Measurements from ENCODE around the gene SALL2.

SALL2 gene

DNA sequence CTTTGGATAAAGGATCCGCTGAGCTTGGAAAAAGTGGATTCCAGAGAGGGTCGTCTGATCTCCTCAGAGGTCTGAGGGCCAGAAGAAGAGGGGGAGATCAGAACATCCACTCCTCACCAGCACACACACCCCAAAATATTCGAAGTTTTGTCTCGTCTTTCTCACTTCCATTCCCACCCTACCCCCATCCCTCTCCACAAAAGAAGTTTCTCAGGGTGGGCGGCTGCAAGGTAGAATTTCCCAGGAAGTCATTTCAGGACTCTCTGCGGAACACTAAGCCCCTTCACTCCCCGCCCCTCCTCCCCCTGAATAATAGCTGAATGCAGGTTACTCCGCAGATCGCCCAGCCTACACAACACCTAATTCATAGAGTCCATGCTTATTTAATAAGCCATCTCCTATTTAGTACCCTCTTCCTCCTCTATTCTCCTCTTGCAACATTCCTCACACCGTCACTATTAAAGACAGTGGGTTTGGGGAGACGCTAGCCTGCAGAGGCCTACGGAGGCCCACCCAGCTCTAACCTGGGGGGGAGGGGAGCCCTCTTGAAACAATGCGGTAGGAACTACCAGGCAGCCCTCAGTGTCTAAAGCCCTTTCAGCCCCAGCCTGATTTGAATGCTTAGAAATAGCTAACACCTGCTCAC is 649 bp upstream of the SALL2 start:
- no peak for DNase-seq

DNA sequence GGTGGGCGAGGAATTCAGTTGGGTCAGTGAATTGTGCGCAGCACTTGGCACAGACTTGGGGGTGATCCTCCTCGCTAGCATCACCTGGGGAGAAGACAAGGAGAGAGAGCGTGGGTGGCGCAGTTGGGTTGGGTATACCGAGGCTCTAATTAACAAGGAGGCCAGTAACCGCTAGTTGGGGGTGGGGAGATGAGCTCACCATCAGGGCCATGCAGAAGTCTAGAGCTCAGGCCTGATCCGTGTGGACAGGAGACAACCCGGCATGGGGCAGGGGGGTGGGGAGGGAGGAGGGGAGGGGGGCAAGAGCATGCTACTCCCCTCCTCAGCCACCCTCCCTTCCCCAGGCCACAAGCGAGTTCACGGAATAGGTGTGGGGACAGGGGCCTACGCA is 580 bp downstream of the SALL2 start:
- DNase-seq = no peak

DNA sequence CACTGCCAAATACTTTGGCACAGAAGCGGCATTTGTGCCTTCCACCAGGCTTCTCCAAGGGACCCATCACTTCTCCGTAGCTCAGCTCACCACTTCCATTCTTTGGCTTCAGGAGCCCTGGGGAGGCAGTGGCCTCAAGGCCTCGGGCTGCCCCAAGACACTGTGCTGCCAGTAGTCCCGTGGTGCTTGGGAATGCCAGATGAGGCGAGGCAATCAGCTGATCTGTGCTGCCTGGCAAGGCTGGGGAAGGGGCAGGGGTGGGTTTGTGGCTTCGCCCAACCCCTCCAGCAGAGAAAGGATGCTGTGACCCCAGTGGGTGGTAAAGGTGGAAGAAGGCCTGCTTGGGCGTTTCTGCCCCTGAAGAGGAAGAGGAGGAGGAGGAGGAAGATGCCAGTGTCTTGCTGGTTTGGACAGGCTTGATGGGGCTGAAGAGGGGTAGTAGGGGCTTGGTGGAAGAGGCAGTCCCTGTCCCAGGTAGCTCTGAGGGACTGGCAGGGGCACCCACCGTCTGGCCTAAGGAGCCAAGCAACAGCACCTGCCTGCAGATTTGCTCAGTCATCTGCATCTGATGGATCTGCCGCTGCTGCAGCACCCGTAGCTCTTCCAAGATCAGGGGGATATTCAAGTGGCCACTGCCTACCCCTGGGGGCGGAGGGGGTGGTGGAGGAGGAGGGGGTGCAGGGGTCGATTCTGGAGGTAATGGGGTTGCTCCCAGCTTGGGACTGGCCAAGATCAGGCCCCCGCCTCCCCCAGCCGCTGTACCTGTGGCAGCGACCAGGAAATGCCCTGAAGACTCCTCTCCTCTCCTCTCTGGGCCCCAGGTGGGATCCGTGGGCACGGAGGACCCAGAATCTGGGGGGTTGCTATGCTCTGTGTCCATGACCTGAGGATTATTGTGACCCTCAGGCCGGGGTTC is 1.3 kb downstream of the SALL2 start:
- no peak for DNase-seq

DNA sequence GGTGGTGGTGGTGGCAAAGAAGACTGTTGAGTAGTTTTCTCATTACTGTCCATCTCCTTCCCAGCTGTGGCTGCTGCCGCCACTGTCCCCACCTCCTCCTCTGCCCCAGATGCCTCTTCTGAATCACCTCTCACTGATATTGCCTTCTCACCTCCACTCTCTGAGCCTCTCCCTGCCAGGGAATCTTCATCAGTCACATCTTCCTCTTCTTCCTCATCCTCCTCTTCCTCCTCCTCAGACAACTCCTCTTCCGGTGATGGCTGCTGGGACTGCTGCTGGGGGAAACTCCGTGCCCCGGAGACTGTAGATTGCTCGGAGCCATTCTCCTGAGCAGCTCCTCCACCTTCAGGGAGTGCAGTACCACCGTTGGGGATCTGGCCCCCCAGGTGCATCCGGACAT is 2.9 kb downstream of the SALL2 start:
- DNase-seq = no peak

DNA sequence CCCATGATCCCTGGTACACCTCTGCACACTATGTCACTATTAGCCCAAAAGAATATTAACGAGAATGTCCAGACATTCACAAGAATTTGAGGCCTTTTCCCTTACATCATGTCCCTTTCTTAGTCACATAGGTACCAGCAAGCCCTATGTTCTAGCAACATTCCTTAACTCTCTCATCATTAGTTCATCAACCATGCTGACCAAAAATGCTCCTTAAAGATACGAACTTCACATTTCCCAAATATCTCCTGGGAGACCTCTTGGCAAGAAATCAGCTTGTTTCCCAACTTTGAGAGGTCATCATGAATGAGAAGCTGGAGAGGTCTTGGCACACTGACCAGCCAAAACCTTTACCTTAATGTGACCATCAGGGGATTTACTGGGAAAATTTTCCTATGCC is 4.6 kb downstream of the SALL2 start:
- no peak for DNase-seq

DNA sequence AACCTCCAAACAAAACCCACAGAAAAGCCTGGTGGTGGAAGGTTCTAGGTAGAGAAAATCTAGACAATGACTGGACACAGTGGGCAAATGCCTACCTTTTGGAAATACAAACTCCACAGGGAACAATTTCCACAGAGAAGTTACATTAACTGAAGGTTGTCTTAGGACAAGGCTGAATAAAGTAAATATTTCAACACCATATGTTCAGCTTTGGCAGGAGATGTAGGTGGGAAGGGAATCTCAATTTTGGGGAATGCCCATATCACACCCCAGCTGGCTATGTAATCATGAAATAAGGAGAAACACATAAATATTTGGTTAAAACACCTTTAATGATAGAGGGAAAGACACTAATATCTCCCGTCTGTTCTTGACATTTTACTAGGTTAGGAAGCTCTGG is 5.4 kb downstream of the SALL2 start:
- no peak for DNase-seq

DNA sequence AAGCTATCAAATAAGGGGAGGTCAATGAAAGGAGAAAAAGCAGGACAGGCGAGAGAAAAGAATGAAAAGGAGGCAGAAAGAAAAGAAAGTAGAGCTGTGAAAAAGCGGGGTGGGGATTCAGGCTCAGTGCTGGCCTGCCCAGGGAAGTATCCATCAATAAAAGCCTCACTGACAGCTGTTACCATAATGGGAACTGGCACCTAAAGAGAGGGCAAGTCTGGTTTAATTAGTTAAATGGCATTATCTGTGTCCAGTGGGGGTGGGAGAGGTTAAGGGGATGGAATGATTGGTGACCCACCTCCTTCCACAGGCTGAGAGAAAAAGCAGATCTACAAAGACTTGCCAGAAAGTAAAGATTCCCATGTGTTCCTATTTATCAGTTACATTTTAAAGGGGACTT is 7.4 kb downstream of the SALL2 start:
- DNase-seq = no peak

DNA sequence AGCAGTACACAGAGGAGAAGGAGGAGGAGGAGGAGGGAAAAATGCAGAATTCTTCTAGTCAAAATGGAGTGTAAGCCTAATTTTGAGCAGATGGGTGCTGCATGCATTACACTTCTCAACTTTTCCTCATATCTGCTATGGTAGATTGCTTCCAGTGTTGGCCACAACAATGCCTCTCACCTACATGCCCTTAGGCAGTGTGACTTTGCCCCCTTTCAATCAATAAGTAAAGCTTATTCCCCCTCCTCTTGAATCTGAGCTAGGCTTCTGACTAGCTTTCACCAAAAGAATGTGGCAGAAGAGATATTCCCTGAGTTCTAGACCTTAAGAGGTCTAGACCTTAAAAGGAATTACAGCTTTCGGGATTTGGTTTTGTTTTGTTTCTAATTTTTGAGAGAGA is 11.8 kb downstream of the SALL2 start:
- DNase-seq = no peak

DNA sequence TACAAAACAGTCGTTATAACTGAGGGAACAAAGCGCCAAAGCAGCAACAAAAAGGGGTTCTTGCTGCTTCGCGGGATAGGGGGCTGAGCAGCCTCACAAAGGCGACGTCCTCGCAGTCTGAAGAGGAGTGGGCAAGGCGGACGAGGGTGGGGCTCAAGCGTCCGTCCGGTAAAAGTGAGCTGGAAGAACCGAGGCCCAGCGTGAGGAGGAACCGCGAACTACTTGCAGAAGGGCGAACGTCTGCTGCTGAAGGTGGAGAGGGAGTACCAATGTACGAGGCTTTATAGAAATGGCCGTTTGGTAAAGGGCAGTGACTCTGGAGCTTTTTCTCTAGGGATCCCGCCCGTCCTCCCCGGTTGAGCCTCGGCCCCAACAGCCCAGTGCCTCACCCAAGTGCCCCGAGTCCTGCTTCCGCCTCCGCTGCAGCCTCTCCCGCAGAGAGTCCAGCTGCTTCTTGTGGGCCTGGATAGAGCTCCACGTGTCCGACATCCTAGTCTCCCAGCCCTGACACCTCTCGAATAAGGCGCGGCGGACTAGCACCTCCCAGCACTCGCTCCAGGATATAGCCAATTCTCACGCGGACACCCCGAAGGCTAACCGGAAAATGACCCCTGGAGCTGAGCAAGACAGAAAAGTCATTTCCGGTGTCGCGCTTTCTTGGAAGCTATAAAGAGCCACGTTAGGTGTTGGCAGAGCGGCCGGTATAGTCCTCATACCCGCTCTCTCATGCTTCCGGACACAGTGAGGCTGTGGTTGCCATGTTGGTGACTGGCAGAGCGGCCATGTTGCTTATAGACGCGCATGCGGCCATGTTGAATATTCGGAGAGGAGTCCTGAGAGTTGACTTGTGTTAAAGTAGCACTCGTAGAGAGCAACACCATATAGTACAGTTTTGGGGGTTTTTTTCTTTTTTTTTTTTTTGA is 15.2 kb downstream of the SALL2 start, which contains the start of gene METTL3:
METTL3 (minus strand) TSS at position 606 of the 923 bp plus-strand sequence; CDS start at position 489, 117 bp downstream.
- peak; percentile 95 for DNase-seq

DNA sequence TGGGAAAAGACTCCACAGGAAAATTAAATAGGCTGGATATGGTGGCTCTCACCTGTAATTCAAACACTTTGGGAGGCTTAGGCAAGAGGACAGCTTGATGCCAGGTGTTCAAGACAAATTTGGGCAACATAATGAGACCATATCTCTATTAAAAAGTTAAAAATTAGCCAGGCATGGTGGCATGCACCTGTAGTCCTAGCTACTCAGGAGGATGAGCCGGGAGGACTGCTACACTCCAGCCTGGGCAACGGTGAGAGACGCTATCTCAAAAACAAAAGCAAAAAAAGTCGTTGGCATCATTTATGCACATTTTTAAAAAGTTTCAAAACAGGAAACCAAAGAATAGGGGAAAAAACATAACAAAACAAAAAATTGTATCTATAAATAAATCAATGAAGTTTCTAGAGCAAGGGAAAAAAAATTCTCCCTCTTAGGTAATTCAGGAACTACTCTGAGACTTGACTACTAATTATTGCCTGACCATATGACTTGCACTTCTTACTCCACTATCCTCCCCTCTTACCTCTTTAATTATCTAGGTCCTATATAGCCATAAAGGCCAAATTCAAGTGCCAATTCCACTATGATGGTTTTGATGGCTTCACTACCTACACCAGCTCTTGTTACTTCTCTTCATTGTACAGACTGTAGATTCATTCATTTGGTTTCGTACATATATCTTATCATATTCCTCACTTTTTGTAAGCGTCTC is 16.6 kb downstream of the SALL2 start:
- no peak for DNase-seq

DNA sequence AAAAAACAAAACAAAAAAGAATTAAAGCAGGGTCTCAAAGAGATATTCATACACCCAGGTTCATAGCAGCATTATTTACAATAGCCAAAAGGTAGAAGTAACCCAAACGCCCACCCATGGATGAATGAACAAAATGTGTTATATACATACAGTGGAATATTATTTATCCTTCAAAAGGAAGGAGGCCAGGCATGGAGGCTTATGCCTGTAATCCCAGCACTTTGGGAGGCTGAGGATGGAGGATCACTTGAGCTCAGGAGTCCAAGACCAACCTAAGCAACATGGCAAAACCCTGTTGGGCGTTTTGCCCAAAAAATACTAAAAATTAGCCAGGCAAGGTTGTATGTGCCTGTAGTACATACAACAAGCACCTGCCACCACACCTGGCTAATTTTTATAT is 19.6 kb downstream of the SALL2 start:
- no peak for DNase-seq

DNA sequence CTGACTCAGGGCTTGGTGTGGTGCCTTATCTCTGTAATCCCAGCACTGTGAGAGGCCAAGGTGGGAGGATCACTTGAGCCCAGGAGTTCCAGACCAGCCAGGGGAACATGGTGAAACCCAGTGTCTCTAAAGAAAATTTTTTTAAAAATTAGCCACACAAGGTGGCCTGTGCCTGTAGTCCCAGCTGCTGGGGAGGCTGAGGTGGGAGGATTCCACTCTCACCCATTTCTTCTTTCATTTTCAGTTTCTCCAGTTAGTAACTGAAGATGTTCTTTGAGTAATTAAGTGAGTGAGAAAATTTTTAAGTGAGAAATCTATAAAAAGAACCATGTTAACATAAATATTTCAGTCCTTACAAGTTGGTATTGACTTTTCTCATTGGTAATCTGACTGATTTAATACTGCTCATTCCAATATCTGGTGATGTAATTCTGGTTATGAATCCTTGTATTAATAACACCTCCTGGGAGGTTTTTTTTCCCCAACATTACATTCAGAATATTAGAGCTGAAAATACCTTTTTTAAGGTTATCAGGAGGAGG is 21.1 kb downstream of the SALL2 start:
- DNase-seq = peak; percentile 8

DNA sequence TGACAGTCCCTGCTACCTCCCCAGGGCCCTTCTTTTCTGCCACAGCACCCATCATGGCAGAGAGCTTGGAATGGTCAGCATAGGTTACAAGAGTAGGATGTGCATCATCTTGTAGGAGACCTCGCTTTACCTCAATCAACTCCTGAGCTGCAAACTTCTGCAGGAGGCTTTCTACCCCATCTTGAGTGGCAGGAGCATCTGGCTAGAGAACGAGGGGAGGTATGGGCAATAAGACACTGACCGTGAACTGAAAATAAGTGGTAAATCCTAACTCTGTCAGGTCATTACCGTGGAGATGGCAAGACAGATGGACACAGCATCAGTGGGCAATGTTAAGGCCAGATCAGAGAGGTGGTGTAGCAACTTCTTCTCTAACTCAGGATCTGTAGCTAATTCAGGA is 22.8 kb downstream of the SALL2 start:
- DNase-seq = no peak

DNA sequence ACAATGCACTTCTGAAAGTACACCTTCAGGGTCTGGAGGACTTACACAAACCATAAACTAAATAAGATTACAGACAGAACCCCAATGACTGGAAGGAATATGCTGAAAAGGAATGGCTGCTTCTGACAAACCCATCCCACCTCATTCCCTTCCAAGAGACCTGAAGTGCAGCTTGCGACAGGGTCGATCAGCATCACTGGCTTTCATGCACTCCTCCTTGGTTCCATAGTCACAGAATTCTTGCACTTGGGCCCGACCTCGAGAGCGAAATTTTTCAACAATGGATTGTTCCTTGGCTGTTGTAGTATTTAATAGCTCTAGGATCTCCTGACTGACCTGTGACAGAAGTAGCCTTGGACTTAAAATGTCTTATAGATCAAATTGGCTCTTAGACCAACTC is 24.6 kb downstream of the SALL2 start:
- no peak for DNase-seq

DNA sequence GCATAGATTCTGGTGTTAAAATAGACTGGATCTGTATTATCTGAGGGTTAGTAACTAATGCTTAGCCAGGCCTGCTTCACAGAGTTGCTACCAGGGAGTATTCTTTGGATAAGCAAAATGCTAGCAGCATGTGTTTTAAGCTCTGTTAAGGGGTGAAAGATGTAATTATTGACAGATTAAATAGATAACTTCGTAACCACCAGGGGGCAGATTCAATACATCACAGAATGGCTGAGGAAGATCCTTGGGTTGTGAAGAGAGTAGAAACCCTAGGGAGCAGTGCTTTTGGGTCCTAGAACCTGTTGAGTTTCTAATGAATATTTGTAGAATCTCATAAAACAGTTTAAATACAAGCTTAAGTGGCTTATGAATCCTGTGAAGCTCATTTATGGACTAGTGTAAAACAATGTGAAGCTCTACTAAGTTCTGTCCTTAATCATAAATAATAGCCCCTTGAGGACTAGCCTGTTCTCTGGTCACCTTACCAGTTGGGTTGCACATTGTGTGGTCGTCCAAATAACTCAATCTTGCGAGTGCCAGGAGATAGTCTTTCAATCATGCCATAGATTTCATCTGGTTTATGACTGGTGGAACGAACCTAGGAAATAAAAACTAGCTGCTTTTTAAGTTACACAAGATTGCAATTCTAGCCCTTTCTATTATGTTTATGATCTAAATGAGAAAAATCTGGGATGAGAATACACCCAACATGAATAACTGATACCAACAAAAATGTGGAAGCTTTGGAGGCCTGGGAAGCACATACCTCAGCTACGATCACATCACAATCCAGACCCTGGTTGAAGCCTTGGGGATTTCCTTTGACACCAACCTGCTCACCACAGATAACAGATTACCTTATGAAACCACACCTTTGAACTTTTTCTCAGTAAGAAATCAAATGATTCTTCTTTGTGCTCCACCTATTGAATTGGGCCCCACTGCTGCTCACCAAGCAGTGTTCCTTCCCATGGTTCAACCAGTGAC is 27.3 kb downstream of the SALL2 start:
- peak; percentile 40 for DNase-seq

DNA sequence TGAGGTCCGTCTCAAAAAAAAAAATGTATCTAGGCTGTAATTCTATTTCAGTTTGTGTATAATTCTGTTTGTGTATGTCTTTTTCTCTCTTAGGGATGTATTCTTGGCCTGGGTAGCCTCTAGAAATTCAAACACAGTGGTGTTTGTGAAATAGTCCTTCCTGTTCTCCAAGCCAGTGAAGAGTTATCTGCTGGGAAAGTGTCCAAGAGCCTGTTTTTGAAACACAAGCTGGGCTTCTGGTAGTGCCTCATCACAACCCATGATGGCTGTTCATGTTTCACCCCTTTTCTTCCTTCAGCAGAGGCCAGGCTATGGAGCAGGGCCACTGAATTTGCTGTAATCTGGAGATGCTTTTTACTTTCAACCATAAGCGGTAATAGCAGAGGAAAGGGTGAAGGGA is 29.7 kb downstream of the SALL2 start:
- DNase-seq = no peak

DNA sequence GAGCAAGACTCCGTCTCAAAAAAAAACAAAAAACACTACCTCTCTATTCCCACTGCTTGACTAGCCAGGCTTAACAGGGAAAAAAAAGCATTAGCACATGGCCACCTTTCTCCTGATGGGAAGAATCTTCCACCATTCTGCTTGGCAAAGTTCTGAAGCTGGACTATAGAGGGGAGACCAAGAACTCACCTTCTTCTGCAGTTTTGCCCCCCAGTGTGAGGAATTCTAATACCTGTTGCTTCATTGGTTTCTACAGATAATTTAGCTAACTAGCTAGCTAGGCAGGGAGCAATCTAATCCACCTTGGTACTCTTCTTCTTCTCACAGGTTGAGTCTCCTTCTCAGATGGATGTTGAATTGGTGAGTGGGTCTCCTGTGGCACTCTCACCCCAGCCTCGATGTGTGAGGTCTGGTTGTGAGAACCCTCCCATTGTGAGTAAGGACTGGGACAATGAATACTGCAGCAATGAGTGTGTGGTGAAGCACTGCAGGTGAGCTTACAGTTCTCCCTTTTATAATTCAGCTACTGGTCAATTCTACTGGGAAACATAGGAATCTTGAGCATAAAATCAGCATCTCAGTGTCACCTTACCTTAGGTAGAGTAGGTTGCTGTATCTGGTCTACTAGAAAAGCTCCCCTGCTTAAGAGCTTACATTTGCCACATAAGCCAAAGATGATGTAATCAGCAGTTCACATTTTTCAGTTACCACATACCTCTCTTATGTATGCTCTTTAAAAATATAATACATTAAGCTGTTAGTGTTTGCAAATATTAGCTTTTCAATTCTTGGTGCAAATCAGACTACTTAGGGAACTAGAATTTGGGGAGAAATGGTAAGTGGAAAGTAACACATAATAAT is 31.0 kb downstream of the SALL2 start:
- DNase-seq = no peak

DNA sequence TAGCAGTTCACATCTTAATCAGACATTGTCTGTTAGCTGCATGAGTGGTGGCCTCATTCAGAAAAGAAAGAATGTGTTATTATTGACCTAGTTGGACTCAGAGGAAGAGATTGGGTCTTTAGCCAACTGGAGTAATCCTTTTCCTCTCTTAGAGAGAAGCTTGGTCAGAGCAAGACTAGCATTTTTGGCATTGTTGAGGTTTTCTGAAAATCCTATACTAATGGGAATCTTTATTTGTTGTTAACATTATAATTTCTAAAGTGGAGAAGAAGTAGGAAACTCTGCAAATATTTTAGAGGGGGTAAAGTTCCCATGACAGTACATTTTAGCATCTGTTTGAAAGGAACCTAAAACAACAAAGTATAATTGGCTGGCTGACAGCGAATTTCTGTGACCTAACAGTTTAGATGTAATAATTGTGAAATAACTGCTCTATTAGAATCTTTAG is 39.5 kb downstream of the SALL2 start:
- DNase-seq = no peak

DNA sequence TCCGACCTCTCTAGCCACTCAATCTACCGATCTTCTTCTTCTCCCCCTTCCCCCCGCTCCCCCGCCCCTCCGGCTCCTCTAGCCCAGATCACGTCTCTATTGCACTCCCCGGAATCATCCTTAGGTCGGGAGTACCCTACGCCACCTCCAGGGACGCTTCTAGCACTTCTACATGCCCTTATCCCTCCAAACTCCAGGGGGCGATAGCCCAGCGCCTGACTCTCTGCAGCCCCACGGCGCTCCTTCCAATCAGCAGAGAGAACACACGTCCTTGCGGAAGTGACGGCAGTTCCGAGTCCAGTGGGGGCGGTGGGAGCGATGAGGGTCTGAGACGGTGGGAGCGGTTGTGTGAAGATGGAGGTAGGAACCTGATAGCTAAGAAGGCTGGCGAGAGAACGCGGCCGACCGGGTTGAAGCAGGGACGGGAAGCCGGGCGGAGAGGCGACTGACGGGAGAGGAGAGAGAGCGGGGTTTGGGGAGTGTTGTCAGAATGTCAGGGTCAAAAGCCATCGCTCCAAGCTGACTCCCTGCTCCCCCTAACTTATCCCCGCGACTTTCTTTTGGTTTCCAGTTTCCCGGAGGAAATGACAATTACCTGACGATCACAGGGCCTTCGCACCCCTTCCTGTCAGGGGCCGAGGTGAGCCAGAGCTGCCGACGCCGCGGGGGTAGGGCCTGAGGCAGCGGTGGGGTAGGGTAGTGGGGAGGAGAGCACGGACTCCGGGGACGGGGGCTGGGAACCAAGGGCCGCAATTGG is 49.0 kb downstream of the SALL2 start, which contains the start of the genes RAB2B and TOX4:
RAB2B (minus strand) TSS at position 35 of the 757 bp plus-strand sequence. CDS start 87 bp downstream, outside the sequence.
TOX4 (plus strand) TSS at position 271 of the 757 bp plus-strand sequence; CDS start at position 355, 84 bp downstream.
- peak; percentile 94 for DNase-seq

Measured in RPMI8226 (cell line).